Keratinocyte (primary cell): ENCODE results near the gene TFAP2D.

ENCODE experiments used
- EZH2 ChIP-seq: IDR thresholded peaks from one replicate; pipeline ENCODE4 v1.6.1; 2012; ENCODE audit warnings: inconsistent platforms, mild to moderate bottlenecking, low read length, moderate library complexity
- TF ChIP-seq, protein P1 (sequence below), 3 experiments: IDR thresholded peaks in 1 of 3; conservative IDR thresholded peaks in 1 of 3; optimal IDR thresholded peaks in 1 of 3; 2 replicates in 2 of 3; 3 replicates in 1 of 3; pipeline versions ENCODE3 to v1.5.1; 2011; ENCODE audit warnings: low read length in 3 of 3, mild to moderate bottlenecking in 3 of 3, moderate library complexity in 2 of 3, control low read depth in 1 of 3, inconsistent platforms in 1 of 3; ENCODE audit not compliant: insufficient read depth in 2 of 3; ENCODE audit errors: extremely low read depth in 1 of 3

DNA sequence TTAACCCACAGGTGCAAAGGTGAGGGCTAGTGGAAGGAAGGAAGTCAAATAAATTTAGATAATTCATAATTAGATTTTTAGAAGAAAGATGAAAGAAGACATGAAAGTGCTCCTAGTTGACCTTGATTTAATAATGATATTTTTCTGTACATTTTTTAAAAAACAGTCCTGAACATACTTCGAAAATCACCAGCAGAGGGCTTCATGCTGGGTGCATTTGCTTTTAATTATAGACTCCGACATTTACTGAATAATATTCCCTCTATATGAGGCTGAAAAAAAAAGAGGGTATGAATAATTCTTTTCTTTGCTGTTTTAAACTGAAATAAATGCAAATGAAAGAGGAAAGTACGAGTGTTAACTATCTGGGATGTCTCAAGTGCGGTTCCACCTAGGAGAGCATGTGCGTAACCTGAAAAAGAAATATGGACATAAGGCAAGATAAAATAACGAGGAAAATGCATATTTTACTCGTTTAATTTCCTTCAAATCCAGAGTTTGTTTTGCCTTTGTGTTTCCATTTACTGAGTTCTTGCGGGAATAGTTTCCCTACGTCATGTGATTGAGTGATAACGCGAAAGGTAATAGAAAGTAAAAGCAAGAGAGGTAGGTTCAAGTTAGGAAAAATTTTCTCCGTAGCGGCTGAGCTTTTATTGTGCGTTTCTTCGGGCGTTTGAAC, 102.2 kb downstream of the TFAP2D start:
- no peak for TF ChIP-seq EZH2
- TF ChIP-seq, protein P1, sequence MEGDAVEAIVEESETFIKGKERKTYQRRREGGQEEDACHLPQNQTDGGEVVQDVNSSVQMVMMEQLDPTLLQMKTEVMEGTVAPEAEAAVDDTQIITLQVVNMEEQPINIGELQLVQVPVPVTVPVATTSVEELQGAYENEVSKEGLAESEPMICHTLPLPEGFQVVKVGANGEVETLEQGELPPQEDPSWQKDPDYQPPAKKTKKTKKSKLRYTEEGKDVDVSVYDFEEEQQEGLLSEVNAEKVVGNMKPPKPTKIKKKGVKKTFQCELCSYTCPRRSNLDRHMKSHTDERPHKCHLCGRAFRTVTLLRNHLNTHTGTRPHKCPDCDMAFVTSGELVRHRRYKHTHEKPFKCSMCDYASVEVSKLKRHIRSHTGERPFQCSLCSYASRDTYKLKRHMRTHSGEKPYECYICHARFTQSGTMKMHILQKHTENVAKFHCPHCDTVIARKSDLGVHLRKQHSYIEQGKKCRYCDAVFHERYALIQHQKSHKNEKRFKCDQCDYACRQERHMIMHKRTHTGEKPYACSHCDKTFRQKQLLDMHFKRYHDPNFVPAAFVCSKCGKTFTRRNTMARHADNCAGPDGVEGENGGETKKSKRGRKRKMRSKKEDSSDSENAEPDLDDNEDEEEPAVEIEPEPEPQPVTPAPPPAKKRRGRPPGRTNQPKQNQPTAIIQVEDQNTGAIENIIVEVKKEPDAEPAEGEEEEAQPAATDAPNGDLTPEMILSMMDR (optimal IDR thresholded peaks at IDR 0.05 in 1 of 3, IDR thresholded peaks at IDR 0.05 in 1 of 3, conservative IDR thresholded peaks at IDR 0.05 in 1 of 3; ENCODE audit: extremely low read depth in 1 of 3, insufficient read depth in 2 of 3, low read length in 3 of 3): peak in 2 of 3 experiments; percentile 26 to 48
